ENCODE results near the gene HDAC6.
"Not testable (repeated sequence)": the region's sequence is repeated elsewhere in the genome, so short reads cannot be mapped to it uniquely, and the experiment has no call there.

The HDAC6 gene

DNA sequence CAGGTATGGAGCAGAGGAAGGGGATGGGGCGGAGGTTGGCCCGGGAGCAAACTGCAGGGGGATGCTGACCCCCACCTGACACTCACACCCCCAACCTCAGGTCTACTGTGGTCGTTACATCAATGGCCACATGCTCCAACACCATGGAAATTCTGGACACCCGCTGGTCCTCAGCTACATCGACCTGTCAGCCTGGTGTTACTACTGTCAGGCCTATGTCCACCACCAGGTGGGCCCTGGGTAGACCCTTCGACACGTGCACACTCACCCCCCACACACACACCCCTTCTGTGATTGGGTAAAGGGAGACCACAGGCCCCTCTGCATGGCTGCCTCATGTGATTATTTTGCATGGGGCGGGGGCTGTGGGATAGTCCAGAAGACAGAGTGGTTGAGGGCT lies 22.2 kb downstream of the HDAC6 start:
- no peak for DNase-seq (ENCODE audit: low read depth)

DNA sequence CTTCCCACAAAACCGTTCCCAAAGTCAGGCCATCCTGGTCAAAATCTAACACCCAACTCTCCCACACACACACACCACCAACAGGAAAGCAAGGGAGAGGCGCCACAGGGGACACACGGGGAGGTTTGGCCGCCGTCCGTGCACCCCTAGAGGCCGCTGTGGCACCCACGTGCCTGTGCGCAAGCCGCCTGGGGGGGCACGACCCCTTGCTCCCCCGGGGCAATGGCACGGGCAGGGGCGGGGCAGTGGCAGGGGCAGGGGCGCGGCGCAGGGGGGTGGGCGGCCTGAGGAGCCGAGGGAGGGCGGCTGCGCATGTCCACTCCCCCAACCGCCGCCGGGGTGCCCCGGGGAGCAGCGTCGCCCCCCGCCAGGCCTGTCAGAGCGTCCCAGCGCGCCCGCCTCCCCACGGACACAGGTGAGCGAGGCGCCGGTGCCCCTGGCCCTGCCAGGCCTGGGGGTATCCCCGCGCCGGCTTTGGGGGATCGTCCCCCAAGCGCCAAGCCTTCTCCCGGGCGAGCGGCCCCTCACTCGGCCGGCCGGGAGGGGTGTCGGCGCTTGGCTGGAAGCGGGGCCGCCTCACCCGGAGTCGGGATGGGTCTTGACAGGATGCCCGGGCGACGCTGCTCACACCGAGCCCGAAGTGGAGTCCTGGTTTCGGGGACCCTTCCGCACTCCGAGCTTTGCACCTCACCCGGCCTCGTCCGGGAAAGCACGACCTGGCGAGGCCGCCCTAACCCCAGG lies 24.4 kb downstream of the HDAC6 start, which contains the start of gene ERAS:
Gene ERAS, plus strand, starts transcription at position 379 of the 741 bp plus-strand sequence. CDS start 2,611 bp downstream, outside the sequence.
- no peak for DNase-seq (ENCODE audit: low read depth)

- DNase-seq (ENCODE audit: low read depth) = no peak
These were observed 25.2 kb downstream of the HDAC6 start for GRCh38 chrX:48826876-48827653.

- no peak for DNase-seq (ENCODE audit: low read depth)
These were observed 25.7 kb downstream of the HDAC6 start for GRCh38 chrX:48827654-48827968.

DNA sequence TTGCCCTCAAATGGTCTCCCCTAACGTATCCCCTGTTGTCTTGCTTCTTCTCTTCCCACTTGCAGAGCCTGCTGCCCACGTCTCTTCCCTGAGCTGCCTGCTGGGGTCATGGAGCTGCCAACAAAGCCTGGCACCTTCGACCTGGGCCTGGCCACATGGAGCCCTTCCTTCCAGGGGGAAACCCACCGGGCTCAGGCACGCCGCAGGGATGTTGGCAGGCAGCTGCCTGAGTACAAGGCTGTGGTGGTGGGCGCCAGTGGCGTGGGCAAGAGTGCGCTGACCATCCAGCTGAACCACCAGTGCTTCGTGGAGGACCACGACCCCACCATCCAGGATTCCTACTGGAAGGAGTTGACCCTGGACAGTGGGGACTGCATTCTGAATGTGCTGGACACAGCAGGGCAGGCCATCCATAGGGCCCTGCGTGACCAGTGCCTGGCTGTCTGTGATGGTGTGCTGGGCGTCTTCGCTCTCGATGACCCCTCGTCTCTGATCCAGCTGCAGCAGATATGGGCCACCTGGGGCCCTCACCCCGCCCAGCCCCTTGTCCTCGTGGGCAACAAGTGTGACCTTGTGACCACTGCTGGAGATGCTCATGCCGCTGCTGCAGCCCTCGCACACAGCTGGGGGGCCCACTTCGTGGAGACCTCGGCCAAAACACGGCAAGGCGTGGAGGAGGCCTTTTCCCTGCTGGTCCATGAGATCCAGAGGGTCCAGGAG lies 27.3 kb downstream of the HDAC6 start:
- DNase-seq (ENCODE audit: low read depth) = no peak

- no peak for DNase-seq (ENCODE audit: low read depth)
These were observed 29.5 kb downstream of the HDAC6 start for GRCh38 chrX:48831136-48831908.

GRCh38 chrX:48831909-48832291 lies 30.0 kb downstream of the HDAC6 start:
- DNase-seq (ENCODE audit: low read depth) = no peak

- DNase-seq (ENCODE audit: low read depth) = no peak
These were observed 31.8 kb downstream of the HDAC6 start for GRCh38 chrX:48833542-48834138.

- DNase-seq (ENCODE audit: low read depth) = no peak
These were observed 32.5 kb downstream of the HDAC6 start for GRCh38 chrX:48834383-48834709.

DNA sequence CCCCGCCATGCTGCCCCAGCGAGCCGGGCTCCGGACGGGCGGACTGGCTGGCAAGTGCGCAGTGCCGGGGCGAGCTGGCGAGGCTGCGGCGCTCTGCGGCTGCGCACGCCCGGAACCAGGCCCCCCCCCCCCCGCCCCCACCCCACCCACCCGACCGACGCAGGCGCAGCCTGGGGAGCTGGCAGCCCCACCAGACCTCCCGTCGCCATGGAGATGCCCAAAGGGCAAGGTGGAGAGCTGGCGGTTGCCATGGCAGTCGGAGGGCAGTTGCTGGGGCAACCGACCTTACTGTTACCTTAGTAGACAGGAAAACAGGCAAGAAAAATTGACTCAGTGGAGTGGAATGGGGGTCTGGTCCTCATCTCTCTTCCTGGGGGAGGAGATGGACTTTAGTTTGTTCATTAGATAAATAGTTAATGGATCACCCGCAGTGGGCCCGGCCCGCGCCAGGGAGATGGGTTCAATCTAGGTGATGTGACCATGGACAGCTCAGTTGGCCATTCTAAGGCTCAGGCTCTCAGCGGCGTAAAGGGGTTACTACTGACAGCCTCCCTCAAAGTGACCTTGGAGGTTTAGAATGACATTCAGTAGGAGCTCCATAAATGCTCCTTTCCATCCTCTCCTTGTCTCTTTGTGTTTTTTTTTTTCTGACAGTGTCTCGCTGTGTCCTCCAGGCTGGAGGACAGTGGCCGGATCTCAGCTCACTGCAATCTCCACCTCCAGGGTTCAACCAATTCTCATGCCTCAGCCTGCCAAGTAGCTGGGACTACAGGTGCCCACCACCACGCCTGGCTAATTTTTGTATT lies 33.9 kb downstream of the HDAC6 start, which contains the start of gene PCSK1N:
Gene PCSK1N, minus strand, starts transcription at position 87 of the 806 bp plus-strand sequence. Its CDS starts 78 bp downstream, at position 9.
- DNase-seq (ENCODE audit: low read depth) = no peak

- no peak for DNase-seq (ENCODE audit: low read depth)
These were observed 37.8 kb downstream of the HDAC6 start for GRCh38 chrX:48839686-48840085.

DNA sequence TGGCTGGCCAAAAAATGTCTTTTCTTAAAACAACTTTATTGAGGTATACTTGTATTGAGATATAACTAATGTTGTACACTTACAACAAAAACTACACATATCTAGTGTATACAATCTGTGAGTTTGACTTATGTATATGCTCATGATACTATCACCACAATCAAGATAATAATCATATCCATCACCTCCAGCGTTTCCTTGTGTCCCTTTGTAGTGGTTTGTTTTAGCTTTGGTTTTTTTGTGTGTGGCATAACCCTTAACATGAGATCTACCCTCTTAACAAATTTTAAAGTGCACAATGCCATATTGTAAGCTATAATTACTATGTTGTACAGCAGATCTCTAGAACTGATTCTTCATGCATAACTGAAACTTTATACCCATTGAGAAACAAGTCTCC lies 47.0 kb downstream of the HDAC6 start:
- DNase-seq (ENCODE audit: low read depth) = no peak

- DNase-seq (ENCODE audit: low read depth) = no peak
These were observed 51.0 kb downstream of the HDAC6 start for GRCh38 chrX:48852857-48853256.

DNA sequence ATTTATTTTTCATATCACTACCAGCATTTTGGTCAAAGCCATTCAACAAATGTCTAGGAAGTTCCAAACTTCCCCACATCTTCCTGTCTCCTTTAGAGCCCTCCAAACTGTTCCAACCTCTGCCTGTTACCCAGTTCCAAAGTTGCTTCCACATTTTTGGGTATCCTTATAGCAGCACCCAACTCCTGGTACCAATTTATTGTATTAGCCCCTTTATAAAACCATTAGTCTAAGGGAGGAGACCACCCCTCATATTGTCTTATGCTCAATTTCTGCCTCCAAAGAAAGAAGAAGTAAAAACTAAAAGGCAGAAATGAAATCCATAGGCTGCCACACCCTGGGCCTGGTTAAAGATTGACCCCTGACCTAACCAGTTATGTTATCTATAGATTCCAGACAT lies 51.6 kb downstream of the HDAC6 start:
- not testable (repeated sequence) for DNase-seq (ENCODE audit: low read depth)

- DNase-seq (ENCODE audit: low read depth) = not testable (repeated sequence)
These were observed 52.4 kb downstream of the HDAC6 start for GRCh38 chrX:48854121-48854804.

DNA sequence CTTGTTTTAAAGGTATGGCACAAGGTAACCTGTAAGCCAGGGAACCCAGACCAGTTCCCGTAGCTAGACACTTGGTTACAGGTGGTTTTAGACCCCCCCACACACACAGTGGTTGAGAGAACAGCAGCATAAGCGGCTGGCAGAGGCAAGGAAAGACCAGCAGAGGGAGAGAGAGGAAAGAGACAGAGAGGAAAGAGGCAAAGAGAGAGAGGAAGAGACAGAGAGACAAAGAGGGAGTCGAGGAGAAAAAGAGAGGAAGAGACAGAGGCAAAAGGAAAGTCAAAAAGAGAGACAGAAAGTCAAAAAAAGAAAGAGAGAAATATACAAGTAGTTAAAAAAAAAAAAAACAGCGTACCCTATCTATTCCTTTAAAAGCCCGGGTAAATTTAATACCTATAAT lies 53.0 kb downstream of the HDAC6 start:
- DNase-seq (ENCODE audit: low read depth) = no peak

DNA sequence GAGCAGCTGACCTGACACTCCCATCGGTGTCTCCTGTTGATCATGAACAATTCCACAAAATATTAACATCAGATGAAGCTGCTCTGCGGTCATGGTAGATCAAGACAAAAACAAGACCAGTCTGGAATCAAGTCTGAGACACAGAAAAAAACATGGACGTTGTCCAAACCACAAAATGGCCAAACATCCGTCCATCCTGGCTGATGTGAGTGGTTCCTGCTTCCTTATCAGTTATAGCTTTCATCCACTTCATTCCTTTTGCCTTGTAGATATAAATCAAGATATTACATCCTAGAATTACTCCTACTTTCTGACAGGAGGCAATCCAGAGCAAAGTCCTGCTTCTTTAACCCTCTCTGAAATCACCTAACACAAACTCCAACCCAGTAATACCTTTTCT lies 62.3 kb downstream of the HDAC6 start:
- no peak for DNase-seq (ENCODE audit: low read depth)

DNA sequence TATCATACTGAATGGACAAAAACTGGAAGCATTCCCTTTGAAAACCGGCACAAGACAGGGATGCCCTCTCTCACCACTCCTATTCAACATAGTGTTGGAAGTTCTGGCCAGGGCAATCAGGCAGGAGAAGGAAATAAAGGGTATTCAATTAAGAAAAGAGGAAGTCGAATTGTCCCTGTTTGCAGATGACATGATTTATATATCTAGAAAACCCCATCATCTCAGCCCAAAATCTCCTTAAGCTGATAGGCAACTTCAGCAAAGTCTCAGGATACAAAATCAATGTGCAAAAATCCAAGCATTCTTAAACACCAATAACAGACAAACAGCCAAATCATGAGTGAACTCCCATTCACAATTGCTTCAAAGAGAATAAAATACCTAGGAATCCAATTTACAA lies 70.2 kb downstream of the HDAC6 start:
- not testable (repeated sequence) for DNase-seq (ENCODE audit: low read depth)

All from stimulated activated CD8-positive, alpha-beta memory T cell treated with anti-CD3 and anti-CD28 coated beads, Interleukin-7, amount 100 ng/mL, for 24 hours (primary cell).